ENCODE data around the gene AWAT2.

Gene AWAT2

GRCh38 chrX:69995362-69996112 is 54.2 kb downstream of the AWAT2 start:
- DNase-seq = no peak

GRCh38 chrX:69993494-69993893 is 56.2 kb downstream of the AWAT2 start:
- DNase-seq = no peak

GRCh38 chrX:69991685-69992084 is 58.1 kb downstream of the AWAT2 start:
- no peak for DNase-seq
